ENCODE results near the gene SOHLH2.

The SOHLH2 gene, protein sequence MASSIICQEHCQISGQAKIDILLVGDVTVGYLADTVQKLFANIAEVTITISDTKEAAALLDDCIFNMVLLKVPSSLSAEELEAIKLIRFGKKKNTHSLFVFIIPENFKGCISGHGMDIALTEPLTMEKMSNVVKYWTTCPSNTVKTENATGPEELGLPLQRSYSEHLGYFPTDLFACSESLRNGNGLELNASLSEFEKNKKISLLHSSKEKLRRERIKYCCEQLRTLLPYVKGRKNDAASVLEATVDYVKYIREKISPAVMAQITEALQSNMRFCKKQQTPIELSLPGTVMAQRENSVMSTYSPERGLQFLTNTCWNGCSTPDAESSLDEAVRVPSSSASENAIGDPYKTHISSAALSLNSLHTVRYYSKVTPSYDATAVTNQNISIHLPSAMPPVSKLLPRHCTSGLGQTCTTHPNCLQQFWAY

DNA sequence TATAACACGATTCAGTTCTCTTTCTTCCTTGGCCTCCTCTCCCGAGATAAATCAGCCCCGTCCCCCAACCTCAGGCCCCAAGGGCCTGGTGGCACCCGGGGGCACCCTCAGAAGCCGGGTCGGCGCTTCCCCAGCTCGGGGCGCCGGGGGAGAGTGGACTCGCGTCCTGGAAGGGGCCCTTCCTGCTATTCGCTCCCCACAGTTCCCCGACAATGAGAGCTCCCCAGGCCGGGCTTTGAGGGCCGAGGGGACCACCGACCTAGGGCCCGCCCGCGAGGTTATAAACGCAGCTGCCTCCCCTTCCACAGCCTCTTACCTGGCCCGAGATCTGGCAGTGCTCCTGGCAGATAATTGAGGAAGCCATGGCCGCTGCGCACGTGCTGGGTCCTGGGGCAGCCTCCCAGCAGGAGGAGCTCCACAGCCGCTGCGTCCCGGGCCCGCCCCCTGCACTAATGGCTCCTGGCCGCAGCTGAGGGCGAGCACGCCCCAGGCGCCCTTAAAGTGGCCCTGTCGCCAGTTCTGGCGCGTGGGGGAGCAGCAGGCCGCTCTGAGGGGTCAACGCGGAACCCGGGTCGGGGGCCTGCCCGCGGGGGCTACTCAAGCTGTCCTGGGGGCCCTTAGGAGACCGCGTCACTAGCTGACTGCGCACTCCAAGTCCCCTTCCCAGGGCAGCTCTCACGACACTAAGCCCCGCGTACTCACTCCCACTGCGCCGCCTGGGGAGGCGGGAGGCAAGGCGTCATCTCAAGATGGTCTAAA is at the start of gene SOHLH2:
Gene SOHLH2, minus strand, starts transcription at position 394 of the 759 bp plus-strand sequence. Its CDS starts 30 bp downstream, at position 364.
- DNase-seq (ENCODE audit: low read depth) = no peak

DNA sequence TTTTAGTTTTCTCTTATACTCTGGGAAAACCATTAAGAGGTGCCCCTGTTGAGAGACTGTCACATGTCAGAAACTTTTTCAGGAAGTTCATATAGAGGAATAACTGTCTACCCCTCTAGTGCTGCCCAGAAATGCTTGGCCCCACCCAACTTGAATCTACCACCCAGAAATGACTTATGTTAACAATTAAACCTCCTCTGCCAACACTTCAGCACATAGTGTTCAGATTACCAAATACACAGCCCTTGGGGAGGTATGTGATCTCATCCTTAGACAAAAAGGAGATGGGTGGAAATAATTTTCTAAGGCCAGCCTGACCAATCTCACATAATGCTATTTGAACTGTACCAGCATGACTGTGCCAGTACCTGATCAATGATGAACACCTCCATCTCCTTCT is 47.6 kb upstream of the SOHLH2 start:
- DNase-seq (ENCODE audit: low read depth) = peak; percentile 10

DNA sequence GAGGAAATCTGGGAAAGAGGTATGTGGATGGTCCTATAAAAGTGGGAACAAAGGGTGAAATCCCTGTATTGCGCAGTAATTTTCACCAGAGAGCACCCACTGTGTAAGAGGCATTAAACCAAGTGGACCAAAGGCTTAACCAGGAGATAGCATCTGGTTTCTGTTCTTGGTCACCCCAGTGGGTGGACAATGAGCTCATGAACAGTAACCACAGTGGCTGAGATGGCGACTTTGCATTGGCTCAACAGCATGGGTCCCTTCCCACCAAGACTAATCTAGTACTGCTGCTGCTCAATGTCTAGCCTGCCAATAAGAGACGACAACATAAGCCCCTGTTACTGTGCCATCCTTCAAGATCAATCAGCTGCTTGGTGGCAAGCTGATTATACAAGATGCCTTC is 46.7 kb upstream of the SOHLH2 start:
- DNase-seq (ENCODE audit: low read depth) = no peak

DNA sequence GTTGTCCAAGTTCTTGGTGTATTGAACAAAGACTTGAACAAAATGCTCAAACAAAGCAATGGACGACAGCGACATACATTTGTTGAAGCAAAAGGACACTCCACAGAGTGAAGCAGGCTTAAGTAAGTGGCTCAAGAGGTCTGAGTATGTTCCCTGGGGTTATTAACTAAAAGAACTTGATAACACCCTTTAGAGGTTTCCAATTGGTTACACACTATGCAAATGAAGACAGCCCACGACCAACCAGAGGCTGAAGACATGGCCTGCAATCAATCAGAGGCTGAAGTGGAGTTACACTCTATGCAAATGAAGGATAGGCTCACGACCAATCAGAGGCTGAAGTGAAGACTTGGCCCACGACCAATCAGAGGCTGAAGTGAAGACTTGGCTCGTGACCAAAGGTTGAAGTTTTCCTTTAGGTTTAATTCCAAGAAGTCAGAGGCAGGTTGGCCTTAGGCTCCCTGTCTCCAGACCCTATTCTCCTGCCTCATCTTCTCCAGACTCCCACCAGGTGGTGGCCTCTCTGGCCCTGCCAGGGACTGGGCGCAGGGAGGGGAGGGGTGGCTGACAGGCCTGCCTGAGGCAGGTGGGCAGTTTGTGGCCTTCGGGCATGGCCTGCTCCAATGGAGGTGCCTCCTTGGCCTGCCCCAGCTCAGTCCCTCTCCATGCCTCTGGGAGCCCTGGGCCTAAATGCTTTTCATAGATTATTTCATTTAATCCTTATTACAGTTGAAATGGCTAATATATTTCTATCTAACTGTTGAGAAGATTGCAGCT is 45.2 kb upstream of the SOHLH2 start:
- DNase-seq (ENCODE audit: low read depth) = no peak

DNA sequence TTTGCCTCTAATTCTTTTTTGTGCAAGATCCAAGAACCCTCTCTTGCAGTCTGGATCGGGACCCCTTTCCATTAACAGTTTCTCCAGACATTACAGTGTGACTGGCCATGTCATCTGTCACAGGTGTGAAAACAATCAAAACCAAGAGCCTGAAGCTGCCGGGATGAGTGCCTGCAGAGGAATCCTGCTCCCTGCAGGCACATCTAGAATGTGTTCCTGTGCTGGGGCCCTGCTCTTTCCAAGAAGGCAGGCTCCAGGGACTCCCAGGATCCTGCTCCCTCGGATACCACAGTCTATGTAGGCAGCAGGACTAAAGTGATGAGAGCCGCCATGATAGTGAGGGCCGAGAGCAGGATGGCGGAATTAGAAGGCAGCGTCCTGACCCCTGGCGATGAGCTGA is 44.5 kb upstream of the SOHLH2 start:
- no peak for DNase-seq (ENCODE audit: low read depth)

DNA sequence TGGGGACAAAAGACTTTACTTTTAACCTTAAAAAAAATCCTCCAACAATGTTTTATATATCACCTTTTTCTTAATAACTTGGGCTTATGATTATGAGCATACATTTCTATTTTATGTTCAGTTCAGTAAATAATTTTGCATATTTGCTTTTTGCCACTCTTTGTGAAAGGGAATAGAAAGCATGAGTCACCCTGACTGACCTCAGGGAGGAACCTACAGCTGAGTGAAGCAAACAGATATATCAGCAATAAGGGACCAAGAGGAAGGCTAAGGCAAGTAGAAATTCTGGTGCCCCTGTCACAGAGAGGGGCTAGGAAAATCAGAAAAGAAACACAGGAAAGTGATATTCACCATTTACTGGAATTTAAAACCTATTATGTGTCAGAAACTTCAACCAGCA is 37.2 kb upstream of the SOHLH2 start:
- peak; percentile 20 for DNase-seq (ENCODE audit: low read depth)

DNA sequence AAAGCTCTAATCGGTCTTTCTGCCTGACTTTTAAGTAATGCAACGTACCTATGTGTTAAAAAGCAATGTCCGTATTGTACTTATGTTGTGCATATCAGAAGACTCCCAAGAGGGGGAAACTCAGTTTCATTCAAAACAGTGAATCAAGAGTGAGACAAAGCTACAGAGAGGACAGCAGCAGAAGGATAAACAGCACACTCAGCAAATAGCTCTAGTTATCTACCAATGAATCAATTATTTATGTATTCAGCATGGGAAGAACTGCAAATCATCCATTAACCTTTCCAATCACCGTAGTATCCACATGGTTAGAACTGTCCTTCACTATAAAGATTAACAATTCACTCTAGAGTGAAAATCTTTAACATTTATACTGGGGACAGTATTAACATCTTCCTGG is 36.7 kb upstream of the SOHLH2 start:
- DNase-seq (ENCODE audit: low read depth) = no peak

DNA sequence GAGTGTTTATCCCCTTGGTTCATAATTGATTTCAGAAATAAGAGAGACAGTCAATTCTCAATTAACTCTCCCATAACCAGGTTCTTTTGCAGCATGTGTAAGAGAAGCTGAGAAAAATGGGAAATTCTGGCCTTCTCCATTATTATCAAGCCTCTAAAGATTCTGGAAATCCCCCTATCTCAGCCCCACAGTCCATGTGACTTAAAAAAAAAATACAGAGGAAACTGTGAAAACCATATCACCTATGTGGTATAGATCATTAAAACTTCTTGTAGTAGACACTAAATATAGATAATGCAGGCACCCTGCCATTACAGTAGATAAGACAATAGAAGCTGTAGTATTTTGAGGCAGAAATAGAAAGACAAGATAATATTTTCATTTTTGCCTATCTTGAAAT is 34.3 kb upstream of the SOHLH2 start:
- no peak for DNase-seq (ENCODE audit: low read depth)

DNA sequence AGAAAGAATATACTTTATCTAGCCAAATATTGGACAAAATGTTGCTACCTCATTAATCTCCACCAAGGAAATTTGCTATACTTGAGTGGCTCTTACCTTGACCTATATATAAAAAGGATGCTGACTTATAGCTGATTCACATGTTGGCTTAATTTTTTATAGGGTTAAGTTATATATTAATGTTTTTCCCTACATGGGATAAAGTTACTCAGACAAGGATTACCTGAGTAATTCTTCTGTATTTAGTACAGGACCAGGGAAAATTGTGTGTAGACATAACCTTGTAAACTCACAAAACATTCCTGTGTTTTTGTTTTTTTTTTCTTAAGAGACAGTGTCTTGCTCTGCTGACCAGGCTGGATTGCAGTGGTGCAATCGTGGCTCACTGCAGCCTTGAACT is 30.6 kb upstream of the SOHLH2 start:
- no peak for DNase-seq (ENCODE audit: low read depth)

DNA sequence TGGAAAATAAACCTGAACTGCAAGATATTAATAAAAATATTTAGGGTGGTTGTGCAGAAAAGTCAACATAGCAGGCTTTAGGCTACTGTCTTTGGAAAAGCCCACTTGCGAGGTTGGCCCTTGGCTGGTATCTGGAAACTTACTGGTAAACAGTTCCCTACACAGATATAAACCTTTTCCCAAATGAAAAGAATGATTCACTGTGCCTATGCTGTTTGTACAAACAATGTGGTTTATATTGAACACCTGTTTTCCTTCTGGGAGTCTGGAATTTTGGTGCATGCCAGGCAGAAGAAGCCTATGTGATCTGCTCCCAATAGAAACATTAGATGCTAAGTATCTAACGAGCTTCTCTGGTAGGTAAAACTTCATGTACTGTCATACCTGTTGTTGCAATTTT is 29.7 kb upstream of the SOHLH2 start:
- DNase-seq (ENCODE audit: low read depth) = no peak

DNA sequence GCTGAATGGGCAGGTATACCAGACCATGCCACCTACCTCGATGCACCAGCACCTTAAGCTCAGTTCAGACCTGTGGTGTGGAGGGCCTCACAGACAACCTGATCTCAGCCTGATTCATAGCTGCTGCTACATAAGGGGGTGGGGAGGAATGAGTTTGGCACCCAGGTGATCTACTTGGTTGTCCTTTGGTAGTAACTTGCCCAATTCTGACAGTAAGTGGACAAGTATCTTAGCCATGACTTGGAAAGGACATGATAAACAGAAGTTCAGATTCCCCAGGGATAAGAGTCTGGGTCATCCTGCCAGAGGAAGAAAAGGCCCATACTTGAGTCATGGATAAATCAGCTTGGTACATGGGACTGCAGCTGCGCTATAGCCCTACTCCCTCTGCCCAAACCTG is 28.4 kb upstream of the SOHLH2 start:
- DNase-seq (ENCODE audit: low read depth) = no peak

DNA sequence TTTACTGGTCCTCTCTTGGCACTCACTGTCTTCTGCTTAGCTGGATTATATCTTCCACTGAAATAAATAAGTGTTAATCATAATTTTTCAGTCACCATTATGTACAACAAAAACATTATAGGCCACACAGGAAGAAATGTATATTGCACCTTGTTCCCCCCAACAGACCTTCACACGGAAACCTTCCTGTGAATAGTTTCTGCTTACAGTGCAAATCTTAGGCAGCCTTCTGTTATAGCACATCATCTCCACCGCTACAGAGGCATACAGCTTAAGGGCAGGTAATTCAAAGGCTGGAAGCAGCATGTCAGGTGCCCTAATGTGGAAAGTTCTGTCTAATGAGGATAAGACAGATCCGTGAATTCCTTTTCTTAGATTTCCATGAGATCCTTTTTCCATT is 16.9 kb upstream of the SOHLH2 start:
- DNase-seq (ENCODE audit: low read depth) = no peak

DNA sequence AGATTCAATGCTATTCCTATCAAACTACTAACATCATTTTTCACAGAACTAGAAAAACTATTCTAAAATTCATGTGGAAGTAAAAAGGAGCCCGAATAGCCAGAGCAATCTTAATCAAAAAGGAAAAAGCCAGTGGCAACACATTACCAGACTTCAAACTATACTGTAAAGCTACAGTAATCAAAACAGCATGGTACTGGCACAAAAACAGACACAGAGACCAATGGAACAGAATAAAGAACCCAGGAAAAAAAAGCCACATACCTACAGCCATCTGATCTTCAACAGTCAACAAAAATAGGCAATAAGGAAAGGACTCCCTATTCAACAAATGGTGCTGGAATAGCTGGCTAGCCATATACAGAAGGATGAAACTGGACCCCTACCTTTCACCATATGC is 10.4 kb upstream of the SOHLH2 start:
- no peak for DNase-seq (ENCODE audit: low read depth)

DNA sequence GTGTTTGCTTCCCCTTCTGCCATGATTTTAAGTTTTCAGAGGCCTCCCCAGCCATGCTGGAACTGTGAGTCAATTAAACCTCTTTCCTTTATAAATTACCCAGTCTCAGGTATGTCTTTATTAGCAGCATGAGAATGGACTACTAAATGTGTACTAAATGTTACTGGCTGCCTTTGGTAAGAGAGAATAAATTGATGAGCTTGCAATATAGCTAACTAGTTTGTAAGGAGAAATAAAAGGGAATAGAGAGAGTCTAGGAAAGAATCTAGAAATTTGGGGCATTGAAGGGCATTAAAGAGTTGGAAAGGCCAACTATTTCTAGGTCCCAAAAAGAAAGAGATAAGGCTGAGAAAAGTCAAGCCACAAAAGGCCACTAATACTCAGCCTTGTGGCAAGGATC is 5.5 kb upstream of the SOHLH2 start:
- DNase-seq (ENCODE audit: low read depth) = no peak

DNA sequence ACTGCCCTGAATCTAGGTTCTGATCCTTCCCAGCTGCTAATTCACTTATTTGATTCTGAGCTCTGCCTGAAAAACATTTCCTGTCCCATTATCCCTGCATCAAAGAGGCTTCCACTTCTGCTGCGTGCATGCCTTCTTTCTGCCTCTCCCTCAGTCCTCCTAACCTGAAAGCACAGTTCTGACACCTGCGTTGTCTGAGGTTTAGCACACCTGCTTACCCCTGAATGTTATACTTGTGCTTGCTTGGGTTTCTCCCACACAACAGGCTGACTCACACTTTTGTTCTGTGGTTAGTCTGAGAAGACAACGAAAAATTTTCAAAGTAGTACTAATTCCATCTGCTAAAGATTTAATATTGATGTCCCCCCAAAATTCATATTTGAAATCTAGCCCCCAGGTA is 3.1 kb upstream of the SOHLH2 start:
- DNase-seq (ENCODE audit: low read depth) = no peak

DNA sequence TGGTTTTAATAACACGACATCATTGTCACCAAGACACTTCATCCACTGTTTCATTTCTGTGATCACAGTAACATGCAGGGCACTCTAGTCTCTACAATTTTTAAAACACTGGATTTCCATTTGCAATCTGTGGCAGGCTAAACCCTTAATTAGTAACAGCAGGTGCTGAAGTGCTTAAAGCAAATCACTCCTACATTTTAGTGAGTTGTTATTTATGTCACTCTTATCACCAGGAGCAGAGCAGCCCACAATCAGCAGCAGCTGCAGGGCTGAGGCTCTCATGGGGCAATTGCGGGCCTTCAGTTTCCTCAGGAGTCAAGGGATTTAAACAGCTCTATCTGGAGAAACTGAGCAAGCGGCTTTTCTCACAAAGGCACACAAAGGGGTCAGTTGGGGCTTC is 1.6 kb downstream of the SOHLH2 start:
- DNase-seq (ENCODE audit: low read depth) = no peak

DNA sequence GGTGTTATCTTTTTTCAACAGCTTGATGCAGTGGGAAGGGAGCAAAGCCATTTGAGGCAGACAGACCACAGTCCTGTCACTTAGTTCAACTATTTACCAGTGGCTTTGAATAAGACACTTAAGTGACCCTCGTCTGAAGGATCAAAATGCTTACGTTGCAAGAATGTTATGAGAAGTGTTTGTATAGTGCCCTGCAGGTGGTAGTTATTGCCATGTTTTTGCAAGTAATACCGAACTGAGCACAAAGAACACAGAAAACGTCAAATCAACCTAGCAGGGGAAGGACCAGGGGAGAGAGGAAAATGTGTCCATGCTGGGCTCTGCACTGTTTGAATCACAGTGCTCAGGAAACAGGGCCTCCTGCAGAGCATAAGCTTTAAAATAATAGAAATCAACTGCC is 2.8 kb downstream of the SOHLH2 start:
- no peak for DNase-seq (ENCODE audit: low read depth)

DNA sequence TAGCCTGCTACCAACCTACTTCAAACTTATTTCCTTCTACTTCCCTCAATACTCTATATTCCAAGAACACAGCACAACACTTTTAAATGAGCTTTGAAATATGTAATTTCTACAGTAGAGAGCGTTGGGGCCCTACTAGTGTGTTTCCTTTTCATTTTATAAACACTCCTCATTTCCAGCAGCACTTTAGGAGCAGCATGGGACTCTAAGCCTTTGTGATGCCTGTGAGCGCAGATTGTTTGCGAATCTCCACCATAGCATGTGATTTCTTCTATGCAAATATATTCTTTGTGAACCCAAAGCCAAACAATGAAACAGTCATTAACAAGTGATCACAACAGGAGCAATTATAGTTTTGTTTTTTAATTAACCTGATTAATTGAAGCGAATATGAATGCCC is 3.6 kb downstream of the SOHLH2 start:
- DNase-seq (ENCODE audit: low read depth) = no peak

DNA sequence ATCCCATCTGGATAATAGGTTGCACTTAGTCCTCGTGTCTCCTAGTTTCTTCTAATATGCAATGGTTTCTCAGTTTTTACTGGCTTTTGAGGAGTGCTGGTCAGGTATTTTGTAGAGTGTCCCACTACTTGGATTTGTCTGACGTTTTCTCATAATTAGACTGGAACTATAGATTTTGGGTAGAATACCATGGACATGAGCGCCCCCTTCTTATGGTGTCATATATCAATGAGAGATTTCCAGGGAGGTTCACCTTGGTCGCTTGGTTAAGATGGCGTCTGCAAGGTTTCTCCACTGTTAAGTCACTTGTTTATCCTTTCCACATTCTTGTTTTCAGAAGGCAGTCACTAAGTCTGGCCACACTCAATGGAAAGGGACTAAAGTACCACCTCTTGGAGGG is 6.7 kb downstream of the SOHLH2 start:
- no peak for DNase-seq (ENCODE audit: low read depth)

DNA sequence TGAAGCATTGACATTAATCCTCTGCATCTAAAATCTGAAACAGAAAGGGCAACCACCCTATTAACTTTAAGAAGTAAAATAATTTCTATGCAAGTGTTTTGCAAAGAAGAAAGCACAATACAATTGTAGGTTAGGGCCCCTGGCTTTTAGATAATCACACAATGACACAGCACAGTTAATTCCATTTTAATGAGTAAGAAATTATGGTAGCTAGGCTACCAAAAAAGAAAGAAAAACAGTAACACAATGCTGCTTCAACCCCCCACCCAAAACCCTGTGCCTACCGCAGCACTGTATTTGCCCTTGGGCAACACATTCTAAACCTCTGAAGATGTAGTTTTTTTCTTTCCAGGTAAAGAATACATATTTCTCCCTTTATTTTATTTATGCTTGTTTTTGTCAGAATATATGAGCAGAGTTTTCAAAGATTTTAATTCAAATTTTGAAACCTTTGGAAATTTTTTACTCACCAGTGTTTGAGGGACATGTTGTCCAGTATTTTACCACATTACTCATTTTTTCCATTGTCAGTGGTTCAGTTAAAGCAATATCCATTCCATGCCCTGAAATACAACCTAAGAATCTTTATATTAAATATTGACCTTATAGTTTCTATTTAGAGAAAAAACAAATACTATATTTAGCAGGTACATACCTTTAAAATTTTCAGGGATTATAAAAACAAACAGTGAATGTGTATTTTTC is 21.1 kb downstream of the SOHLH2 start:
- DNase-seq (ENCODE audit: low read depth) = peak; percentile 5

DNA sequence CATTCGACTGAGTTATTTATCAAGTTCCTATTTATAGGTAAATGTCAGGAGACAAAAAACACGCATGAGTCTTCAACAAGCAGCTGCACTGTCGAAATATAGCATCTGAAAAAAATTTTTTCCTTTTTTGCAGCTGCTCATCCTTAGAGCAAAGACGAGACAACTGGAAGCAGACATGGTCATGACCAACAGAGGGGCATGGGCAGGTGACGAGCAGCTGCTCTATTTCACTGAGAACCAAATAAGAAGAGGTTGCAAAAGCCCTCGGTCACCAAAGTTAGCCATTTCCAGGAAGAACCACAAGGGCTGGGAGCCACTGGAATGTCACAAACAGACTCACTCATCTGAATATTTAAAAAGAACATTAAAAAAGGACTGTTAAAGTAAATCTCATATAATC is 22.2 kb downstream of the SOHLH2 start:
- no peak for DNase-seq (ENCODE audit: low read depth)

DNA sequence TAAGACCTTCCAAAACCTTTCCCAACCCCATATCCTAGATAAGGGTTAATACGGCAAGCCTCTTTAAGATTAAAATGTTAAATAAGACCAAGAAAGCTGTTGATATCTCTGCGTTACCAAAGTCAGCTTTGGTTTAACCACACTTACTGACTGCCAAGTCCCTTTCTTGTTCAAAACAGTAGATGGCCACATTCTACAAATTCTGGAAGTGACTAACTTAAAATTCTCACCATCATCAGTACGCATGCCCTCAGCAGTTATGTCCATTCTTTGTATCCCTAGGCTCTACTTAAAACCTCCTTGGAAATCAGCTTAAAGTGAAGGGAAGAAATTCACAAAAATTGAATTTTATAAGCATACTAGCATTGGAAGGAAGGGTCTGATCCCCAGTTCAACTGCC is 23.6 kb downstream of the SOHLH2 start:
- DNase-seq (ENCODE audit: low read depth) = no peak
